GM18907 (cell line): Measurements from ENCODE around the gene DLGAP1.

ENCODE experiments used
- ATAC-seq: cut with Tn5 transposase; IDR thresholded peaks from one replicate; pipeline ENCODE4 v1.9.1; 2021; ENCODE audit warnings: mild to moderate bottlenecking, moderate library complexity; ENCODE audit not compliant: unreplicated experiment

Gene DLGAP1

GRCh38 chr18:3874581-3874980 is 580.5 kb downstream of the DLGAP1 start:
- ATAC-seq = no peak

- no peak for ATAC-seq
These were observed 581.0 kb downstream of the DLGAP1 start for GRCh38 chr18:3874125-3874524.

- no peak for ATAC-seq
These were observed 581.4 kb downstream of the DLGAP1 start for GRCh38 chr18:3873698-3874097.

- ATAC-seq = no peak
These were observed 581.9 kb downstream of the DLGAP1 start for GRCh38 chr18:3873211-3873610.

- no peak for ATAC-seq
These were observed 582.5 kb downstream of the DLGAP1 start for GRCh38 chr18:3872641-3873040.

DNA sequence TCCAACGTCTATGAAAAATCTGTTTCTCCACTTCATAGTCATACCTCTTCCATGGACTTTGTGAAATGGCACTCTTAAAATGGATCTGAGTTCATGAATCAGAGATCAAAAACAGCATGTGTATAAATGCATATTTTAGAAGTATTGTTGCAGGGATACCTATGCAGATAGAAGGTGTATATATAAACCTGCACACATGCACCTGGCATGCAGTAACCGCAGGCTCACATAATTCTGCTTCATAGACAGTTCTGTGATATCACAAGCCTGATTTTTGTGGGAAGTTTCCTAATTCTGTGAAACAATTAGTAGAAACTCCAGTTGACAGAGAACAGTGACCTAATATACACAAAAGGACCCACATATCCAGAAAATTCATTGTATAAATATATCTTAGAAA is 583.4 kb downstream of the DLGAP1 start:
- no peak for ATAC-seq

GRCh38 chr18:3870914-3871313 is 584.2 kb downstream of the DLGAP1 start:
- no peak for ATAC-seq

GRCh38 chr18:3869848-3870247 is 585.3 kb downstream of the DLGAP1 start:
- no peak for ATAC-seq

DNA sequence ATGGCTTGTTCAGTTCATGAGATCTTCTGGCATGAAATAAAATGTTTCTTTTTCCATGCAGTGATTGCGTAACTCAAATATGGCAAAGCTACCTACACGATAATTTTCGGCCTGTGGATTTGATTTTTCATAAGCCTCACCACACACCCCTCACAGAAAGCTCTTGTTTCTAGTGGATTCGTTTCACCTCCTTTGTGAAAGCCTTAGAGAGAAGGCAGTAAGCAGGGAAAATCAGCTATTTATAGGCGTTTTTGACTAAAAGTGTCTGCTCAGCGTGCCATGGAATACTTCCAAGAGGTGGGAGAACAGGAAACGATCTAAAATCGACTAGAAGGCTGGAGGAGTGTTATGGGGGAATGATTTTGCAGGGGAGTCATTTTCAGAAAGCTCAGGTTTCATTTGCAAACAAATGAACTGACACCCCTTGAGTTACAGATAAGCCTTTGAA is 587.2 kb downstream of the DLGAP1 start:
- ATAC-seq = no peak

GRCh38 chr18:3867236-3867635 is 587.9 kb downstream of the DLGAP1 start:
- no peak for ATAC-seq

DNA sequence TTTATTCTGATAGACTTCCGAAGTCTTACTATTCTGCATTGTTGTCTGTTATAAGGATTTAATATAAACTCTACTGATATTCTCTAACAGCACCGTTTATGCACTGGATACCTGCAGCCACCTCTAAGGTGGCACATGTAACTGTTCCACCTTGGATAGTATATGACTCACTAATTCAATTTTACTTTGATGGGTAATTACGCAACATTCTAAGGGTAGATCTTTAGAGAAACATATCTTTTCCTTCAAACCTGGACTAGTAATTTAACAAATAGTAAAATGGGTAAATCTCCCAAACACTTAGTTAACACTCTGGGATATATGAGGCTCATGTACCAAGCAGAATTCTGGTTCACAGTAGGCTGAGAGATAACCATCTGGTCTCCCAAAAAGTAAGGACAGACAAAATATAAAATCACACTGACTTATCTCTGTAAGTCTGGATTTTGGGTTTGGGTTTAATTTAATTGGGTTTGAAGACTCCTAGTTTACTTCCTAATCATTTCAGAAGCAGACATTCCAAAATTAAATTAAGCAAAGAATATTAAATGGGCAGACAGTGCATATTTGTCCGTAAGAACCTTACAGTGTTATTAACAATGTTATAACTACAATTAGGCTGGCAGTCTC is 590.3 kb downstream of the DLGAP1 start:
- no peak for ATAC-seq

GRCh38 chr18:3863593-3863992 is 591.5 kb downstream of the DLGAP1 start:
- ATAC-seq = no peak

GRCh38 chr18:3863006-3863405 is 592.1 kb downstream of the DLGAP1 start:
- ATAC-seq = no peak

- ATAC-seq = no peak
These were observed 593.6 kb downstream of the DLGAP1 start for GRCh38 chr18:3861495-3861894.

DNA sequence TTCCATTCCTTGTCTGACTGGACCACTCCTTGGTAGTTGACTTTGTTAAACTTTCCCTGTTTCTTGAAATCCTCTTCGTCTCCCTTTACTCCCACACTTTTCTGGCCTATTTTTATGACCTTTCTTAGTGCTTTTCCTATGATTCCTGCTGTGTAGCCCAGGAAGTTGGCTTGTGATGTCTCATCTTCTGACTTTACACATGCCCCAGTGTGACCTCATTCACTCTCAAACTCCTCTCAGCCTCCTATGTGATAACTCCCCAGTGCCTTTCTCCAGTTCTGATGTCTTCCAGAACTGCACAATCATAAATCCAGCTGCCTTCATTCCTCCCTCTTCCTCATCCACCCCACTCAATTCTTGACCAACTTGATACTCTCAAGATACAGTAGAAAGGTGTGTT is 597.6 kb downstream of the DLGAP1 start:
- ATAC-seq = no peak

DNA sequence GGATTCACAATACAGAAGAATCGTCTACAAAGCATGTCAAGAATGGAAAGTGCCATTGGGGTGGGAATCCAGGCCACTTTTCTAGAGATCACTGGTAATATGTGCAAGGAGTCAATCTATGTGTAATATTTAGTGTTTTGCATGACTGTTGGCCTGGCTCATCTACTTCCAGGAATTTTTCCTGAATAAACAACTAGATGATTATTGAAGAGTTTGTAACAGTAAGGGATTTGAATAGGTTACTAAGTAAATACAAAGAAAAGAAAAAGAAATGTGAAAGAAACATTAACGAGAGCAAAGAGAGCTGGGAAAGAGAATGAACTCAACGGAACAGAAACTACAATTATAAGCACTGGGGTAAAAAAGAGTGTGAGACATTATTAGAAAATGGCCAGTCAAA is 599.1 kb downstream of the DLGAP1 start:
- no peak for ATAC-seq

DNA sequence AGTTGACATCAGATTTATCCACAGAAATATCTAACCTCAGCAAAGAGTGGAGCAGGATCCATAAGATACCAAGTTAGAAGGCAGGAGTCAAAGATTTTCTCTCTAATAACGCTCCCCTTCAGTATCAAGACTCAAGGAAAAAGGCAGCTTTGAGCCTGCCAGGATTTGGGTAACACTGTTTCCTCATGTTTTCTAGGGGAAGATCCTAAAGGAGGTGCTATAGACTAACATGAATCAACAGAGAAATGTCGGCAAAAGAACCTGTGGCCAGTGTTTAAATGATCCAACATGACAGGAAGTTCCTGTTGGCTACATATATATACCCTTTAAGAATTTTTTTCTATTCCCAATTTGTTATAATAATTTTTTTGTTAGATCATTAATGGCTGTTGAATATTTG is 602.8 kb downstream of the DLGAP1 start:
- ATAC-seq = no peak

GRCh38 chr18:3851159-3851558 is 603.9 kb downstream of the DLGAP1 start:
- ATAC-seq = no peak

GRCh38 chr18:3848316-3848715 is 606.8 kb downstream of the DLGAP1 start:
- ATAC-seq = no peak

GRCh38 chr18:3845161-3845560 is 609.9 kb downstream of the DLGAP1 start:
- no peak for ATAC-seq

- ATAC-seq = no peak
These were observed 612.3 kb downstream of the DLGAP1 start for GRCh38 chr18:3842844-3843243.

DNA sequence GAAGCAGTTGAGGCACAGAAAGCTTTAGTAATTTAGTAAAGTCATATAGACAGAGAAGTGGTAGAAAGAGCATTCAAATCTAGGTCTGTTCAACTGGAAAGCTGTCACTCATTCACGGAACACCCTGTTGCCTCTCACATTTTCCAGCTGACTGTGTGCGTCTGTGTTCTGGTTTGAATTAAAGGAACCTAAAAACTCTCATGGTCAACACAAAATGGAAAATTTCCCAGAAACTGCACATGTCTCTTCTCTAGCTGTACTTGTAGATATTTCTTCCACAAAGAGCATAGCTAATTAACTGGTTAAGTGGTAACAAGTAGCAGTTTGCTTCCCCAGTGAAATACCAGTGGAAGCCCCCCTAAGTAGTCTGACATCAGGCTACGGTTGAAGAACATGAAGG is 614.3 kb downstream of the DLGAP1 start:
- ATAC-seq = no peak

- ATAC-seq = no peak
These were observed 615.5 kb downstream of the DLGAP1 start for GRCh38 chr18:3839581-3839981.
